DLD1 (cell line): ENCODE data around the gene TPCN1.
"Not testable (repeated sequence)": the region's sequence is repeated elsewhere in the genome, so short reads cannot be mapped to it uniquely, and the experiment has no call there.

Experiments
- in situ Hi-C: cut with HindIII; loops from 2 replicates; pipeline ENCODE4 v1.10.0; 2017; ENCODE audit warnings: low sequenced_read_pairs

The TPCN1 gene

DNA sequence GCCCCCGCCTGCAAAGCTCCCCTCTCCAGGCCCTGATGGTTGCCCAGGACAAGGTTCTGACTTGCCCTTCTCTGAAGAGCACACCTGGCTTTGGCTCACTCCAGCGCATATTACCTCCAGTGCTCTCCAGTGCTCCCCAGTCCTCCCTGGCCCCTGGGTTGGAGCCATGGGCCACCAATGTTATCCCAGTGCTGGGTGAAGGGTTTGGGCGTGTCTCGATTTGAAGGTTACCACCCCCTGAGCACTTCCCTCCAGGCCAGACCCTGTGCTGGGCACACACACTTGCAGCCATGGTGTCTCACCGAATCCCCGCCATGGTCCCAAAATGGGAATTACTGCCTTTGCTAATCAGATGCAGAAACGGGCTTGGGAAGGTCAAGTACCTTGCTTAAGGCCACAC, 24.7 kb upstream of the TPCN1 start:
- in situ Hi-C loops: no loop called here

DNA sequence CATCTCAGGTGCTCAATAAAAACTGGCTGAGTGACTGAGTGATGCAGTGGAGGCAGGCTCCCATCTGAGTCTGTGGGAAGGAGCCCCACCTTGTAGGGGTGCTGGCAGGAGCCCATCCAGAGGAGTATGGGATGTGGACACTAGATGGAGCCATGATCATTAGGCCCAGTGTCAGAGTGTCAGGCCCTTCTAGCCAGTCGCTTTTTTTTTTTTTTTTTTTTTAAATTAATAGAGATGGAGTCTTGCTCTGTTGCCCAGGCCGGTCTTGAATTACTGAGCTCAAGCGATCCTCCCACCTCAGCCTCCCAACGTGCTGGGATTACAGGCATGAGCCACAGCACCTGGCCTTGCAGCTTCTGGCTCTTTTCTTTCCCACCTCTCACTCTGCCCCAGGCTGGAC, 24.3 kb upstream of the TPCN1 start:
- in situ Hi-C loops: no loop called here

- in situ Hi-C loops: no loop called here
Observed at GRCh38 chr12:113197518-113198077, 23.7 kb upstream of the TPCN1 start.

DNA sequence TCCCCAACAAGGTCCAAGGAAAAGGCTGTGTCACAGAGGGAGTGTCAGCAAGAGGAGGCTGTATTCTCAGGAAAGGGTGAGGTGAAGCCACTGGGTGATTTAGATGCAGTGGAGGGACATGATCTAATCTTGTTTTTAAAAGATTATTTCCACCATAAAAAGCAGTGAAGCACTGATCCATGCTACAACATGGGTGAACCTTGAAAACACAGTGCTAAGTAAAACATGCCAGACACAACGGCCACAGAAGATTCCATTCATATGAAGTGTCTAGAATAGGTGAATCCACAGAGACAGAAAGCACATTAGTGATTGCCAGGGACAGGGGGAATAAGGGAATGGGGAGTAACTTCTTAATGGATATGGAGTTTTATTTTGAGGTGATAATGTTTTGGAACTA, 23.0 kb upstream of the TPCN1 start:
- in situ Hi-C loops: no loop called here

- in situ Hi-C loops: no loop called here
Observed at GRCh38 chr12:113200021-113200797, 21.1 kb upstream of the TPCN1 start.

- in situ Hi-C loops: no loop called here
Observed at GRCh38 chr12:113201187-113202177, 19.8 kb upstream of the TPCN1 start.

GRCh38 chr12:113202300-113203075, 18.8 kb upstream of the TPCN1 start:
- in situ Hi-C loops: no loop called here

DNA sequence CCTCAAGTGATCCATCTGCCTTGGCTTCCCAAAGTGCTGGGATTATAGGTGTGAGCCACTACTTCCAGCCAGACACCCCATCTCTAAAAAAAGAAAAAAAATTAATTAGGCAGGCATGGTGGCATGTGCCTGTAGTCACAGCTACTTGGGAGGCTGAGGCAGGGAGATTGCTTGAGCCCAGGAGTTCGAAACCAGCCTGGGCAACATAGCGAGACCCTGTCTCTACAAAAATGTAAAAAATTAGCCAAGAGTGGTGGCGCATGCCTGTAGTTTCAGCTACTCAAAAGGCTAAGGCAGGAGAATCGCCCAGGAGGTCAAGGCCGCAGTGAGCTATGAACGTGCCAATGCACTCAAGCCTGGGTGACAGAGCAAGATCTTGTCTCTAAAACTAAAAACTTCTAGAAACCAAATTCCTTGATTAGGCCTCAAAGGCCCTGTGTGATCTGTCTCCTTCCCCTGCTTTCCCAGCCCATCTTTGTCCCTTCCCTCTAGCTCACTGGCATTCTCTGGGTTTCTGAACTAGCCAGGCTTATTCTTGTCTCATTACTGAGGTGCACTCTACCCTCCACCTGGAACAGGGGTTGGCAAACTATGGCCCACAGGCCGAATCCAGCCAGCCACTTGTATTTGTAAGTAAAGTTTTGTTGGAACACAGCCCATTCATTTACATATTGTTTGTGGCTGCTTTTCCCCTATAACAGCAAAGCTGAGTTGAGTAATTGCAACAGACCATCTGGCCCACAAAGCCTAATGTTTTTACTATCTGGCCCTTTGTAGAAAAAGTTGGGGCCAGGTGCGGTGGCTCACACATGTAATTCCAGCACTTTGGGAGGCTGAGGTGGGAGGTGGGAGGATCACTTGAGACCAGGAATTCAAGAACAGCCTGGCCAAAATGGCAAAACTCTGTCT, 17.2 kb upstream of the TPCN1 start:
- in situ Hi-C loops: no loop called here

DNA sequence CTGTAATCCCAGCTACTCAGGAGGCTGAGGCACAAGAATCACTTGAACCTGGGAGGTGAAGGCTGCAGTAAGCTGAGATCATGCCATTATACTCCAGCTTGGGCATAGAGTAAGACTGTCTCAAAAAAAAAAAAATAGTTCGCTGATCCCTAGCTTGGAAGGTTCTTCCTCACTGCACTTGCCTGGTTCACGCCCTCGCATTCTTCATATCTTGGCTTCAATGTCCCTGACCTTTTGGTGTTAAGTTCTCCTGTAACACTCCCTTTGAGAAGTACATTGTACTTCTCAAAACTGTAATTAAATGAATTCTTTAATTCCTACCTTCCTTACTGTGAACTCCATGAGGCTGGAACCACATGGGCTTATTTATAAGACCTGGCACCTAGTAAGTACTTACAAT, 16.5 kb upstream of the TPCN1 start:
- in situ Hi-C loops: no loop called here

- in situ Hi-C loops: not testable (repeated sequence)
Observed at GRCh38 chr12:113206802-113207201, 14.5 kb upstream of the TPCN1 start.

DNA sequence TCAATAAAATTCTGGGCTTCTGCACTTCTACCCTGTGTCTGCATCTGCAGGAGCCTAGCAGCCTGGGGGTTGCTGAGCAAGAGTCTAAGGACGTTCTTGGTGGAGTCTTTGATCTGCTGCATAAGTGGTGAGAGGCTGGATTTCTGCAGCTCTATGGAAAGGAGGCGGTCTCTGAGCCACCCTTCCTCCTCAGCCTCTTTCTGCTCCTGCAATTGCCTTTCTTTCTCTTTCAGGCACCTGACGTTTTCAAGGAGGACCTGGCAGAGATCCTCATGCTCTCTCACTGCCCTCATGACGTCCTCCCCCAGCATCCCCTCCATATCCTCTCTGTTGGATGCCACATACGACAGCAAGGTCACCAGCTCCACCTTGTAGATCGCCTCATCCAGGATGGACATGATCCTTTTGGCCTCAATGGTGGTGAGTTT, 13.6 kb upstream of the TPCN1 start:
- in situ Hi-C loops: no loop called here

DNA sequence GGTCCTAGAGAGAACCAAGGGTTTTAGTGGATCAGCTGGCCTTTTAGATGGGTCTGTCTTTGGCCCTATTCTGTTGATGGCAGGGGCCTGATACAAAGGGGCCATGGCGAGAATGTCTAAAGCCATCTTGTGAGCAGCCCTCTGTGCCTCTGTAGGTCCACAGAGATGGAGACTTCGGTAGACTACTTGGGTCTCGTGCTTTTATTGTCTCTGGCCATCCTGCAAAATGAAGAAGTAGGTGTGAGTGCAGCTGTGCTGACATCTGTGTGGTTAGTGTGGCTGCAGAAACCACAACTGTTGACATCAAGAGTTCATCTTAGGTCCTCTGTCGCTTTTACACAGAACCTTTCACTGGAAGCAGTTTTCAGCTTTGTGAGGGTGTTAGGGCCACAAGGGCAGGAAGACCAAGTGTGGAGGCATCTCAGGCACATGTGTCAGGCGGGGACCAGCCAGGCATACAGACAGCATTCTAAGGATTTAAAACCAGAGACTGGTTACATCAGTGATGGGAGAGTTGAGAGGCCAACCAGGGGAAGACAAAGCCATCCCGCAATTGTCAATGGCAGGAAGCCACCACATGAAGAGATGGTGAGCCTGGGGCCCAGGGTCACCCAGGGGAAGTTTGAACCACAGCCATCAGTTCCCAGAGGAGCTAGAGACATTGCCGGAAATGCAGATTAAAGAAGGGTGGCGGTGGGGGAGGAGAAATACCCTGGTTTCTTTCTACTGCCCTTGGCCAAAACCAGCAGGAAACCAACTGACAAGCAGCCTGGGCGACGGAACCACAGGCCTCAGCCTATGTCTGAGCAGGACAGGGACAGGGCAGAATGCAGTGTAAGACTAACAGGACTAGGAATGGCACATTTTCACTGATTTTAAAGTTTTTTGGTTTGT, 13.0 kb upstream of the TPCN1 start:
- in situ Hi-C loops: no loop called here

- in situ Hi-C loops: no loop called here
Observed at GRCh38 chr12:113211160-113211559, 10.1 kb upstream of the TPCN1 start.

DNA sequence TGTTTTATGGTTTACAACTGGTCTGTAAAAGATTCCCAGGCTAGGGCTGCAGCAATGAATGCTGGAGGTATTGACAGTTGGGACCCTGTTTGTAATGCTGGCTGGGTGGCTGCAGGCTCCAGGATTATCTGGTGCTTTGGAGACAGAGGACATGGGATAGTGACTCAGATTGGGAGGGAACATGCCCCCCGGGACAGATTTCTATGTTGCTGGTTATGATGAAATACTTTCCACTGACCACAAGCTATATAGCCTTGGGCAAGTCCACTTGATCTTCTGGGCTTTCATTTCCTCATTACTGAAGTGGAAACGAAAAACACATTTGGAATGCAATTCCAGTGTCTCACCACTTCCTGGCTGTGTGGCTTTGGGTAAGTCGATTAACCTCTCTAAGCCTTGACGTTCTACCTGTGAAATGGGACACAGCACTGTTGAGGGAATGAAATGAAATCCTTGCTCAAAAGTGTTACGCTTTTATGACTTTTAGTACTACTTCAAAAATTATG, 6.3 kb upstream of the TPCN1 start:
- in situ Hi-C loops: no loop called here

- in situ Hi-C loops: no loop called here
Observed at GRCh38 chr12:113216027-113216426, 5.2 kb upstream of the TPCN1 start.

DNA sequence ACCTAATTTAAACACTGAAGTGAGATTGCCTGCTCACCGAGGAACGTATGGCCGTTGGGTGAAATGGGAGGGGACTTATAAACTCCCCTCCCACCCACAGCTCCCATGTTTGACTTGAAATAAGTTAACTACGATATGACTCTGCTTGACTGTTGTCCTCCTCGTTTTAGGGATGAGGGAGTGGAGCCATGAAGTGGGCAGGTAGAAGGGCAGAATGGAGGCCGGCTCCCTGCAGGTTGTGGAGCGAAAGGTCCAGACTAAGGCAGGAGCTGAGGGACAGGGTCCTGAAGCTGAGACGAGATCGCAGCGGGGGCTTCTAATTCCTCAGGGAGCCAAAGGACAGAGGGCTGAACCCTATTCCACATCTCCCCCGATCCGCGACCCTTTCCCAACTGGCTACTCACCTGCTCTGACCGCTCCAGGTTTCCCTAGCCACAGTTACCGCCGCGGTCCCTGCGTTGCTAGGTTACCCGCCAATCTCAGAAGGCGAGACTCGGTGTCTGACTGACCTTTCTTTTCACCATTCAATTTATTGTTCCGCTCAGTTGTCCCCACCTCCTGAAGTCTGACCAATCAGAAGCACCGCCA, 577 bp upstream of the TPCN1 start:
- in situ Hi-C loops: no loop called here

GRCh38 chr12:113221997-113222729, 899 bp downstream of the TPCN1 start:
- in situ Hi-C loops: no loop called here
